ENCODE measurements around the gene LDLRAD3. TPM values are rescaled to one million over a fixed set of nuclear protein-coding genes. Genes with fewer than 3 reads are reported as not detected.

LDLRAD3 gene
- total RNA-seq, 1 donor from 2014 or later, result 28.5 TPM

DNA sequence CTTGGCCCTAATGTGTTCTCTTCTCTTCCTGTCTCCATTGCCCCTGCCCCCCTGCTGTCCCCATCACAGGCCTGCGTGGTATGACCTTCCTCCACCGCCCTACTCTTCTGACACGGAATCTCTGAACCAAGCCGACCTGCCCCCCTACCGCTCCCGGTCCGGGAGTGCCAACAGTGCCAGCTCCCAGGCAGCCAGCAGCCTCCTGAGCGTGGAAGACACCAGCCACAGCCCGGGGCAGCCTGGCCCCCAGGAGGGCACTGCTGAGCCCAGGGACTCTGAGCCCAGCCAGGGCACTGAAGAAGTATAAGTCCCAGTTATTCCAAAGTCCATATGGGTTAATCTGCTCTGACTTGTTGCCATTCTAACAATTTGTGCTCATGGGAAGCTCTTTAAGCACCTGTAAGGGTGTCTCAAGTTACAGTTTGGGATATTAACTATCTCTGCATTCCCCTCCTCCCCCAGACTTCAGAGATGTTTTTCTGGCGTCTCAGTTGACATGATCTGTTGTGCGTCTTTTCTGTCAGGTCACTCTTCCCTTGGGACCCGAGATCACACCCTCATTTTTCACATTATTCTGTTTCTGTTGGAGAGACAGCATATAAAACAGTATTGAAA lies 285.3 kb downstream of the LDLRAD3 start:
- TF ChIP-seq, protein P1, sequence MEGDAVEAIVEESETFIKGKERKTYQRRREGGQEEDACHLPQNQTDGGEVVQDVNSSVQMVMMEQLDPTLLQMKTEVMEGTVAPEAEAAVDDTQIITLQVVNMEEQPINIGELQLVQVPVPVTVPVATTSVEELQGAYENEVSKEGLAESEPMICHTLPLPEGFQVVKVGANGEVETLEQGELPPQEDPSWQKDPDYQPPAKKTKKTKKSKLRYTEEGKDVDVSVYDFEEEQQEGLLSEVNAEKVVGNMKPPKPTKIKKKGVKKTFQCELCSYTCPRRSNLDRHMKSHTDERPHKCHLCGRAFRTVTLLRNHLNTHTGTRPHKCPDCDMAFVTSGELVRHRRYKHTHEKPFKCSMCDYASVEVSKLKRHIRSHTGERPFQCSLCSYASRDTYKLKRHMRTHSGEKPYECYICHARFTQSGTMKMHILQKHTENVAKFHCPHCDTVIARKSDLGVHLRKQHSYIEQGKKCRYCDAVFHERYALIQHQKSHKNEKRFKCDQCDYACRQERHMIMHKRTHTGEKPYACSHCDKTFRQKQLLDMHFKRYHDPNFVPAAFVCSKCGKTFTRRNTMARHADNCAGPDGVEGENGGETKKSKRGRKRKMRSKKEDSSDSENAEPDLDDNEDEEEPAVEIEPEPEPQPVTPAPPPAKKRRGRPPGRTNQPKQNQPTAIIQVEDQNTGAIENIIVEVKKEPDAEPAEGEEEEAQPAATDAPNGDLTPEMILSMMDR (IDR thresholded peaks at IDR 0.05; ENCODE audit: unreplicated experiment), result no peak
- H3K9me3 Mint-ChIP-seq (ENCODE audit: unreplicated experiment), result no peaks in the 10 kb centered on the region
- peaks cover 8% of the 10 kb centered on the region for H3K36me3 Mint-ChIP-seq (ENCODE audit: low read depth, unreplicated experiment)
- H3K27ac Mint-ChIP-seq (ENCODE audit: unreplicated experiment), result no peak overlapping the region
- DNase-seq (ENCODE audit: low spot score), result no peak
- no peak overlapping the region for H3K4me3 Mint-ChIP-seq (ENCODE audit: unreplicated experiment)
- H3K4me1 Mint-ChIP-seq (ENCODE audit: unreplicated experiment), result no peaks in the 10 kb centered on the region
- no peaks in the 10 kb centered on the region for H3K27me3 Mint-ChIP-seq (ENCODE audit: unreplicated experiment)

DNA sequence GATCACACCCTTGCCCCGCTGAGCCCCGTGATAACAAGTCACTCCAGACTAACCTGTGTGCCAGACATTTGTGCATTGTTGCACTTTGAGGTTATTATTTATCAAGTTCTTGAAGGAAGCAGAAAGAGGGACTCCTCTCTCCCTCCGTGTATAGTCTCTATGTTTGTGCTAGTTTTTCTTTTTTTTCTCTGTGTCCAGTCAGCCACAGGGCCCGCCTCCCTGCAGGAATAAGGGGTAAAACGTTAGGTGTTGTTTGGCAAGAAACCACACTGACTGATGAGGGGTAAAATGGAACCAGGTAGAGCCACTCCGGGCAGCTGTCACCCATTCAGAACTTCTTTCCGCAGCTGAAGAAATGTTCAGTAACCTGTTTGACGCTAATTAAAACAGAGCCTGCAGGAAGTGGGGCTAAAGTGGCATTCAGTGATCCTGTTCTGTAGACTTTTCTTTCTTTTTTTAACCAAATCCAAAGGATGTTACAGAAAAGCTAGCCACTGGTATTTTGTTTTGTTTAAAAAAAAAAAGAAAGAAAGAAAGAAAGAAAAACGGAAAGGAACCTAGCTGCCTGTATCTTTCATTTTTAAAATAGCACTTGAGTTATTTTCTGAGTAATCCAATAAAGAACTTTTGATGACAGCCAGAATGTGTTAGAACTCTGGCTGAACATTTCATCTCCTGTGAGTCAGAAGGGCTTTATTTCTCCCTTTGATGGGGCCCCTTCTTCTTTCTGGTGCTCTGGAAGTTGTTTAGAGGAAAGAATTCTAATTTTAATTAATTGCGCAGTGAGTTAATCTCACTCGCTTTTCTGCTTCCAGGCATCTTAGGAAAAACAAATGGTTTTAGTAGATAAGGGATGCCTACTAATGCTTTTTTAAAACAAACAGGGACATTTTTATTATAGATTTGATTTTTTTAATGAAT lies 287.2 kb downstream of the LDLRAD3 start:
- Mint-ChIP-seq H3K36me3 (ENCODE audit: low read depth, unreplicated experiment) (peaks cover 8% of the 10 kb centered on the region), H3K27ac (ENCODE audit: unreplicated experiment) (no peak overlapping the region), H3K4me1 (ENCODE audit: unreplicated experiment) (no peaks in the 10 kb centered on the region), H3K27me3 (ENCODE audit: unreplicated experiment) (peaks cover 1% of the 10 kb centered on the region), H3K4me3 (ENCODE audit: unreplicated experiment) (no peak overlapping the region), H3K9me3 (ENCODE audit: unreplicated experiment) (no peaks in the 10 kb centered on the region)
- DNase-seq (ENCODE audit: low spot score), result no peak
- TF ChIP-seq, protein P1 (IDR thresholded peaks at IDR 0.05; ENCODE audit: unreplicated experiment), result no peak

- DNase-seq (ENCODE audit: low spot score), result no peak
- no peaks in the 10 kb centered on the region for H3K4me1 Mint-ChIP-seq (ENCODE audit: unreplicated experiment)
- H3K36me3 Mint-ChIP-seq (ENCODE audit: low read depth, unreplicated experiment), result peaks cover 8% of the 10 kb centered on the region
- TF ChIP-seq, protein P1 (IDR thresholded peaks at IDR 0.05; ENCODE audit: unreplicated experiment), result no peak
- no peaks in the 10 kb centered on the region for H3K9me3 Mint-ChIP-seq (ENCODE audit: unreplicated experiment)
- peaks cover 1% of the 10 kb centered on the region for H3K27me3 Mint-ChIP-seq (ENCODE audit: unreplicated experiment)
- H3K4me3 Mint-ChIP-seq (ENCODE audit: unreplicated experiment), result no peak overlapping the region
- no peak overlapping the region for H3K27ac Mint-ChIP-seq (ENCODE audit: unreplicated experiment)
Measured at GRCh38 chr11:36233204-36233603, 289.3 kb downstream of the LDLRAD3 start.

GRCh38 chr11:36234825-36235224 lies 291.0 kb downstream of the LDLRAD3 start:
- peaks cover 8% of the 10 kb centered on the region for H3K36me3 Mint-ChIP-seq (ENCODE audit: low read depth, unreplicated experiment)
- no peak overlapping the region for H3K27ac Mint-ChIP-seq (ENCODE audit: unreplicated experiment)
- no peak overlapping the region for H3K4me3 Mint-ChIP-seq (ENCODE audit: unreplicated experiment)
- H3K9me3 Mint-ChIP-seq (ENCODE audit: unreplicated experiment), result no peaks in the 10 kb centered on the region
- no peak for DNase-seq (ENCODE audit: low spot score)
- H3K4me1 Mint-ChIP-seq (ENCODE audit: unreplicated experiment), result no peaks in the 10 kb centered on the region
- TF ChIP-seq, protein P1 (IDR thresholded peaks at IDR 0.05; ENCODE audit: unreplicated experiment), result no peak
- H3K27me3 Mint-ChIP-seq (ENCODE audit: unreplicated experiment), result peaks cover 1% of the 10 kb centered on the region

DNA sequence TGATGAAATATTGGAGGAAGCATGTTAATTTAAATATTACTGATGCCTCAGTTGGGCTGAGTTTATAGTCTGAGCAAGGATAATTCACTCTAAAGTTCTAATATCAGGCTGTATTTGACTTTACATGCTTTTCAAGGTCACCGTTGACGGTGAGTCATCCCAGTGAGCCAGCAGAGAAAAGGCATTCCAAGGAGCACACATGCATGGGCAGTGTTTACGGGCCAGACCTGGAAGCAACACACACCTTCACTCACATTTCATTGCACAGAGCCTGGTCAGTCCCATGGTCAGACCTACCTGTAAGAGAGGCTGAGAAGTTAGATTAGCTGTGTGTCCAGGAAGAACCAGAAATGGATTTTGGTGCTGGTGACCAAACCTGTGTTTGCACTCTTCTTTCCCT lies 291.9 kb downstream of the LDLRAD3 start:
- no peak for DNase-seq (ENCODE audit: low spot score)
- no peaks in the 10 kb centered on the region for H3K4me1 Mint-ChIP-seq (ENCODE audit: unreplicated experiment)
- no peak overlapping the region for H3K27ac Mint-ChIP-seq (ENCODE audit: unreplicated experiment)
- H3K36me3 Mint-ChIP-seq (ENCODE audit: low read depth, unreplicated experiment), result peaks cover 1% of the 10 kb centered on the region
- TF ChIP-seq, protein P1 (IDR thresholded peaks at IDR 0.05; ENCODE audit: unreplicated experiment), result no peak
- no peaks in the 10 kb centered on the region for H3K9me3 Mint-ChIP-seq (ENCODE audit: unreplicated experiment)
- no peak overlapping the region for H3K4me3 Mint-ChIP-seq (ENCODE audit: unreplicated experiment)
- peaks cover 1% of the 10 kb centered on the region for H3K27me3 Mint-ChIP-seq (ENCODE audit: unreplicated experiment)
